Ovary (tissue), 9 donors: ENCODE measurements around the gene DEFB126. TPM values are rescaled to one million over a fixed set of nuclear protein-coding genes. Genes with fewer than 3 reads are reported as not detected.
"Not testable (repeated sequence)": the region's sequence is repeated elsewhere in the genome, so short reads cannot be mapped to it uniquely, and the experiment has no call there.

Experiments
- DNase-seq, 5 donors: peaks; one replicate each; pipeline ENCODE4 v3.0.0-alpha.2; 2019 to 2020
- H3K27ac ChIP-seq, 2 donors: fragments of 200-600 bp; one replicate each; pipeline versions ENCODE4 v1.5.1 to v1.8.0; 2019 to 2022
- H3K27me3 ChIP-seq: fragments of 200-600 bp; one replicate; pipeline ENCODE4 v1.8.0; 2022
- H3K36me3 ChIP-seq: fragments of 200-600 bp; sonication (generic); one replicate; pipeline ENCODE4 v1.5.1; 2019
- H3K4me1 ChIP-seq: one replicate; pipeline ENCODE4 v1.8.1; 2013; ENCODE audit warnings: mild to moderate bottlenecking, moderate library complexity; ENCODE audit not compliant: insufficient read depth
- H3K4me3 ChIP-seq: fragments of 200-600 bp; sonication (generic); one replicate; pipeline ENCODE4 v1.5.1; 2017
- H3K9me3 ChIP-seq, 2 donors: fragments of 200-600 bp in 1 of 2; sonication (generic) in 1 of 2; one replicate each; pipeline versions ENCODE4 v1.5.1 to v1.8.1; 2013 to 2019; ENCODE audit warnings: mild to moderate bottlenecking in 1 of 2, moderate library complexity in 1 of 2
- EP300 ChIP-seq: sonication (generic); formaldehyde crosslinking; IDR thresholded peaks from one replicate; pipeline ENCODE4 v1.6.1; 2017; ENCODE audit warnings: antibody characterized with exemption
- POLR2A ChIP-seq: fragments of 450-650 bp; IDR thresholded peaks from one replicate; pipeline ENCODE4 v1.6.1; 2017; ENCODE audit warnings: antibody characterized with exemption, mild to moderate bottlenecking, moderate library complexity
- WGBS, 3 donors: extraction: QIAGEN DNeasy Blood & Tissue Kit in 1 of 3; methylation state at CpG; one replicate each; pipeline versions ENCODE4 v1.1.5 to v1.1.7; 2013 to 2017; 5-methylcytosine and 5-hydroxymethylcytosine counted together
- intact Hi-C, 4 donors: fragments of 100-400 bp; cut with DNase I; formaldehyde crosslinking; loops; one replicate each; pipeline versions ENCODE4 v1.11.0 to v1.15.1; 2022 to 2023
- polyA plus RNA-seq, 2 donors: library from polyadenylated mRNA; stranded (reverse); fragments of 200-250 nt in 1 of 2; fragments of 350-450 nt in 1 of 2; fragmentation: Illumina TruSeq in 1 of 2; extraction: RNeasy Lipid Tissue Mini Kit (QIAGEN cat#74804) in 1 of 2; gene quantifications; one replicate each; pipeline ENCODE4 v1.2.3, GENCODE V29; 2013 to 2014
- total RNA-seq, 7 donors: library from RNA; depleted of rRNA in 2 of 7; stranded (reverse); fragments of >200 nt in 2 of 7; fragmentation: NEBNext Ultra II Directional in 3 of 7; extraction: Animal tissue kit (Norgen Biotek cat#: 25700) in 3 of 7; gene quantifications; one replicate each; pipeline versions ENCODE4 v1.1.0 to v1.2.4, GENCODE V29; 2016 to 2023
- TF ChIP-seq, protein P1 (sequence below), 3 donors: fragments of 450-650 bp in 2 of 3; fragments of 200-600 bp in 1 of 3; IDR thresholded peaks; one replicate each; pipeline versions ENCODE4 v1.5.1 to v1.8.0; 2016 to 2022; ENCODE audit warnings: antibody characterized with exemption in 3 of 3, mild to moderate bottlenecking in 1 of 3
- donor health status: DM: no; HTN: no; CAD: no; lungs with moderate emphysema.
- donor health status: DM: no; HTN: no; CAD: no.
- donor health status: Bipolar disorder and iron deficiency.
- donor health status: DM: yes; HTN: yes; CAD: no.
- donor health status: DM: no; HTN: no; CAD: no.
- donor health status: DM: yes; HTN: yes; CAD: no.

Gene DEFB126
- total and polyA plus RNA-seq, 9 donors = not detected

DNA sequence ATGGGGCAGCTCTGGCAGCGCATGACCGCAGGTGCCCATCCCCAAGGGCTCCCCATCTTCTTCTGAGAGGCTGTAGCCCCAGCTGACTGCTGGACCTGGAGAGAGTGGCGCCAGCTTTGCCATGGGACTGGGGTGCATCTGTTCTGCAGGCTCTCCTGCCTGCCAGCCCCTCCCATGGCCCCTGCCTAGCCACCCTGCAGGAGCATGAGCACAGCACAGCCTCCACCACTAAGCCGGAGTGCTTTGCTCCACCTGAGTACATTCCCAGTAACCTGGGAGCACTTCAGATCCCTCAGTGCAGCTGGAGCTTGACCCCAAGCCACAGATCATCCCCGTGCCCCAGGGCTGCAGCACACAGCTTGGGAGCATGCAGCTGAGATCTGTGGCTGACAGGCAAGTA lies 38.9 kb upstream of the DEFB126 start:
- DNase-seq = no peak
- Histone ChIP-seq H3K9me3 (no peaks in the 10 kb centered on the region), H3K4me1 (no peaks in the 10 kb centered on the region), H3K4me3 (no peak overlapping the region), H3K36me3 (no peaks in the 10 kb centered on the region), H3K27ac (no peak overlapping the region), H3K27me3 (no peaks in the 10 kb centered on the region)
- TF ChIP-seq EP300 (no peak), POLR2A (no peak)
- TF ChIP-seq, protein P1, sequence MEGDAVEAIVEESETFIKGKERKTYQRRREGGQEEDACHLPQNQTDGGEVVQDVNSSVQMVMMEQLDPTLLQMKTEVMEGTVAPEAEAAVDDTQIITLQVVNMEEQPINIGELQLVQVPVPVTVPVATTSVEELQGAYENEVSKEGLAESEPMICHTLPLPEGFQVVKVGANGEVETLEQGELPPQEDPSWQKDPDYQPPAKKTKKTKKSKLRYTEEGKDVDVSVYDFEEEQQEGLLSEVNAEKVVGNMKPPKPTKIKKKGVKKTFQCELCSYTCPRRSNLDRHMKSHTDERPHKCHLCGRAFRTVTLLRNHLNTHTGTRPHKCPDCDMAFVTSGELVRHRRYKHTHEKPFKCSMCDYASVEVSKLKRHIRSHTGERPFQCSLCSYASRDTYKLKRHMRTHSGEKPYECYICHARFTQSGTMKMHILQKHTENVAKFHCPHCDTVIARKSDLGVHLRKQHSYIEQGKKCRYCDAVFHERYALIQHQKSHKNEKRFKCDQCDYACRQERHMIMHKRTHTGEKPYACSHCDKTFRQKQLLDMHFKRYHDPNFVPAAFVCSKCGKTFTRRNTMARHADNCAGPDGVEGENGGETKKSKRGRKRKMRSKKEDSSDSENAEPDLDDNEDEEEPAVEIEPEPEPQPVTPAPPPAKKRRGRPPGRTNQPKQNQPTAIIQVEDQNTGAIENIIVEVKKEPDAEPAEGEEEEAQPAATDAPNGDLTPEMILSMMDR (IDR thresholded peaks at IDR 0.05) = no peak
- 74 to 90% (median 85%) methylated on average over 4 to 5 of the region's 5 CpGs for WGBS, 3 donors
- intact Hi-C loops = no loop called here

DNA sequence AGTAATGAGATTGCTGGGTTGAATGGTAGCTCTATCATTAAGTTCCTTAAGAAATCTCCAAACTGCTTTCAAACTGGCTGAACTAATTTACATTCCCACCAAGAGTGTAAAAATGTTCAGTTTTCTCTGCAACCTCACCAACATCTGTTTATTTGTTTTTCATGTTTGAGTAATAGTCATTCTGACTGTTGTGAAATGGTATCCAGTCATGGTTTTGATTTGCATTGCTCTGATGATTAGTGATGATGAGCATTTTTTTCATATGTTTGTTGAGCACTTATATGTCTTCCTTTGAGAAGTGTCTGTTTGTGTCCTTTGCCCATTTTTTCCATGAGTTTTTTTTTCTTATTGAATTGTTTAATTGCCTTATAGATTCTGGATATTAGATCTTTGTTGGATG lies 30.0 kb upstream of the DEFB126 start:
- Histone ChIP-seq H3K27me3 (no peaks in the 10 kb centered on the region), H3K36me3 (no peaks in the 10 kb centered on the region), H3K4me3 (no peak overlapping the region), H3K27ac (no peak overlapping the region), H3K9me3 (no peaks in the 10 kb centered on the region), H3K4me1 (no peaks in the 10 kb centered on the region)
- no peak for DNase-seq
- intact Hi-C loops = no loop called here
- TF ChIP-seq POLR2A (no peak), EP300 (no peak)

DNA sequence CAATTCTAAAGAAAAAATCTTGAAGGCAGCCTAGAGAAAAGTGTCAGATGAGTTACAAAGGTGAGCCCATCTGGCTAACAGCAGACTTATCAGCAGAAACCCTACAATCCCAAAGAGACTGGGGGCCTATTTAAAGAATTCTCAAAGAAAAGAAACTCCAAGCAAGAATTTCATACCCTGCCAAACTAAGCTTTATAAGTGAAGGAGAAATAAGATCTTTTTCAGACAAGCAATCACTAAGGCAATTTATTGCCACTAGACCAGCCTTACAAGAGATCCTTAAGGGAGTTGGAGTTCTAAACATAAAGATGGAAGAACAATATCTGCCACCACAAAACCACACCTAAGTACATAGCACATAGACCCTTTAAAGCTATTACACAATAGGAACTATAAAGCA lies 24.9 kb upstream of the DEFB126 start:
- H3K4me3 ChIP-seq = no peak overlapping the region
- no peaks in the 10 kb centered on the region for H3K9me3 ChIP-seq
- TF ChIP-seq, protein P1 (IDR thresholded peaks at IDR 0.05) = no peak
- no peak for TF ChIP-seq POLR2A
- H3K36me3 ChIP-seq = no peaks in the 10 kb centered on the region
- H3K27ac ChIP-seq = no peak overlapping the region
- no peaks in the 10 kb centered on the region for H3K27me3 ChIP-seq
- DNase-seq = no peak
- intact Hi-C loops = no loop called here
- H3K4me1 ChIP-seq = no peaks in the 10 kb centered on the region

DNA sequence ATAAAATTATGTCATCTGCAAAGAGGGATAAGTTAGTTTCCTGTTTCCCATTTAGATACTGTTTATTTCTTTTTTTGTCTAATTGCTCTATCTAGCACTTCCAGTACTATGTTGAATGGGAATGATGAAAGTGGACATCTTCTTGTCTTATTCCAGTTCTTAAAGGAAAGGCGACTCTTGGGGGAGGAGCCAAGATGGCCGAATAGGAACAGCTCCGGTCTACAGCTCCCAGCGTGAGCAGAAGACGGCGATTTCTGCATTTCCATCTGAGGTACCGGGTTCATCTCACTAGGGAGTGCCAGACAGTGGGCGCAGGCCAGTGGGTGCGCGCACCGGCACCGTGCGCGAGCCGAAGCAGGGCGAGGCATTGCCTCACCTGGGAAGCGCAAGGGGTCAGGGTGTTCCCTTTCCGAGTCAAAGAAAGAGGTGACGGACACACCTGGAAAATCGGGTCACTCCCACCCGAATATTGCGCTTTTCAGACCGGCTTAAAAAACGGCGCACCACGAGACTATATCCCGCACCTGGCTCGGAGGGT lies 12.5 kb upstream of the DEFB126 start:
- H3K27me3 ChIP-seq, H3K36me3 ChIP-seq, H3K4me3 ChIP-seq, H3K4me1 ChIP-seq, H3K9me3 ChIP-seq, DNase-seq, H3K27ac ChIP-seq, intact Hi-C loops: not testable (repeated sequence)
- 84 to 88% (median 86%) methylated on average over 25 to 28 of the region's 28 CpGs for WGBS, 3 donors

DNA sequence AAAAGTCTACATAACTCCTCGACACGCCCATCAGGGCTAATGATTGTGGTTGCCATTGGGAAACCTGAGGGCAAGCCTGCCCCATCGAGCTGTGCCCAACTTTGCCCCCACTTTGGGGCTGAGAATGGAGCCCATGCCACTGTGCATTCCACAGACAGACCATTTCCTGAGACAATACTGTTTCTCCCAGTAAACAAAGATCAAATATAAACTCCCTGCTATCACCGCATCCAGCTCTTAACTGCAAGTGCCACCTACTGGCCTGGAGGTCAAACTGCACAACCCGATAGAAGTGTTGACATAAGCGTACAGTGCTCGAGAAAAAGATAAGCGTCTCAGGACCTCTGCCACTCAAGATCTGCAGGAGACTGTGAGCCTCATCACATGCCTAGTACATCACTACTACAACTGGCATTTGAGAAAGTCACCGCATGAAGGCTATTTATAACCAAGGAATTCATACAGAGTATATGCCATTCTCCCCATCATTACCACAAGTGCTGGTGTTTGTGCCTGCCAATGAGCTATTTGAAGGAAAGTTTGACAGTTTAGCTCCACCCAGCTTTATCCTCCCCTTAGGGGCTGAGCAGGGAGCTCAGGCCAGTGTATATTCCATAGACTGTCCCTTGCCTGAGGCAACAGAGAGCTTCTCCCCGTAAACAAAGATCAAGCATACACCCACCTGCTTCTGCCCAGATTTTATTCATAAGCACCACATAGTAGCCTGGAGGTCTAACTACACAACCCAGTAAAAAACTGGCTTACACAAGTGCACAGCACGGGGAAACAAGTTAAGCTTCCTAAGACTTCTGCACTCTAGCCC lies 4.5 kb upstream of the DEFB126 start:
- TF ChIP-seq, protein P1 (IDR thresholded peaks at IDR 0.05) = no peak
- TF ChIP-seq POLR2A (no peak), EP300 (no peak)
- intact Hi-C loops = no loop called here
- H3K9me3 ChIP-seq = no peaks in the 10 kb centered on the region
- WGBS, 3 donors = 73 to 79% (median 76%) methylated on average over 11 of the region's 11 CpGs
- no peaks in the 10 kb centered on the region for H3K4me1 ChIP-seq
- DNase-seq = no peak
- no peaks in the 10 kb centered on the region for H3K36me3 ChIP-seq
- no peak overlapping the region for H3K27ac ChIP-seq
- no peaks in the 10 kb centered on the region for H3K27me3 ChIP-seq
- H3K4me3 ChIP-seq = no peak overlapping the region
